ENCODE results near the gene TRAPPC10. TPM values are rescaled to one million over a fixed set of nuclear protein-coding genes. Genes with fewer than 3 reads are reported as not detected.

The TRAPPC10 gene
- total RNA-seq, 1 donor from 2014 or later = 21.4 TPM

DNA sequence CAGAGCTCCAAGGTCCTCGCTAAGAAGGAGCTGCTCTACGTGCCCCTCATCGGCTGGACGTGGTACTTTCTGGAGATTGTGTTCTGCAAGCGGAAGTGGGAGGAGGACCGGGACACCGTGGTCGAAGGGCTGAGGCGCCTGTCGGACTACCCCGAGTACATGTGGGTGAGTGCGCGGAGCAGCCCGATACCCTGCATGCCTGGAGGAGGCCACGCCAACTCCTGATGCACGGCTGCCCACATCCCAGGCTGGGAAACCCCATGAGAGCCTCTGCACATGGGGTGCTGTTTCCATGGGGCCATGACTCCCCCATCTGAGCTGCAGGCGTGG lies 43.0 kb upstream of the TRAPPC10 start:
- Histone ChIP-seq H3K27me3 (ENCODE audit: low read depth) (no peaks in the 10 kb centered on the region), H3K9me3 (replicated peaks) (no peaks in the 10 kb centered on the region), H3K36me3 (peaks cover 53% of the 10 kb centered on the region), H3K27ac (replicated peaks) (no peak overlapping the region), H3K4me3 (no peak overlapping the region), H3K4me1 (peaks cover 12% of the 10 kb centered on the region)
- TF ChIP-seq, protein P1, sequence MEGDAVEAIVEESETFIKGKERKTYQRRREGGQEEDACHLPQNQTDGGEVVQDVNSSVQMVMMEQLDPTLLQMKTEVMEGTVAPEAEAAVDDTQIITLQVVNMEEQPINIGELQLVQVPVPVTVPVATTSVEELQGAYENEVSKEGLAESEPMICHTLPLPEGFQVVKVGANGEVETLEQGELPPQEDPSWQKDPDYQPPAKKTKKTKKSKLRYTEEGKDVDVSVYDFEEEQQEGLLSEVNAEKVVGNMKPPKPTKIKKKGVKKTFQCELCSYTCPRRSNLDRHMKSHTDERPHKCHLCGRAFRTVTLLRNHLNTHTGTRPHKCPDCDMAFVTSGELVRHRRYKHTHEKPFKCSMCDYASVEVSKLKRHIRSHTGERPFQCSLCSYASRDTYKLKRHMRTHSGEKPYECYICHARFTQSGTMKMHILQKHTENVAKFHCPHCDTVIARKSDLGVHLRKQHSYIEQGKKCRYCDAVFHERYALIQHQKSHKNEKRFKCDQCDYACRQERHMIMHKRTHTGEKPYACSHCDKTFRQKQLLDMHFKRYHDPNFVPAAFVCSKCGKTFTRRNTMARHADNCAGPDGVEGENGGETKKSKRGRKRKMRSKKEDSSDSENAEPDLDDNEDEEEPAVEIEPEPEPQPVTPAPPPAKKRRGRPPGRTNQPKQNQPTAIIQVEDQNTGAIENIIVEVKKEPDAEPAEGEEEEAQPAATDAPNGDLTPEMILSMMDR (IDR thresholded peaks at IDR 0.05; ENCODE audit: borderline replicate concordance) = no peak
- intact Hi-C loops (cut with micrococcal nuclease) = no loop called here
- no peak for DNase-seq

- TF ChIP-seq, protein P1 (IDR thresholded peaks at IDR 0.05; ENCODE audit: borderline replicate concordance) = no peak
- H3K27ac ChIP-seq (replicated peaks) = no peak overlapping the region
- no peaks in the 10 kb centered on the region for H3K27me3 ChIP-seq (ENCODE audit: low read depth)
- H3K36me3 ChIP-seq = peaks cover 53% of the 10 kb centered on the region
- peaks cover 17% of the 10 kb centered on the region for H3K4me1 ChIP-seq
- DNase-seq = no peak
- H3K9me3 ChIP-seq (replicated peaks) = no peaks in the 10 kb centered on the region
- H3K4me3 ChIP-seq = no peak overlapping the region
- intact Hi-C loops (cut with micrococcal nuclease) = no loop called here
Measured at GRCh38 chr21:43970551-43970950, 41.6 kb upstream of the TRAPPC10 start.

GRCh38 chr21:43971201-43971991 lies 40.7 kb upstream of the TRAPPC10 start:
- Histone ChIP-seq H3K27me3 (ENCODE audit: low read depth) (no peaks in the 10 kb centered on the region), H3K9me3 (replicated peaks) (no peaks in the 10 kb centered on the region), H3K36me3 (peaks cover 53% of the 10 kb centered on the region), H3K4me3 (no peak overlapping the region), H3K4me1 (peaks cover 13% of the 10 kb centered on the region), H3K27ac (replicated peaks) (no peak overlapping the region)
- intact Hi-C loops (cut with micrococcal nuclease) = no loop called here
- peak; percentile 44 for DNase-seq
- TF ChIP-seq, protein P1 (IDR thresholded peaks at IDR 0.05; ENCODE audit: borderline replicate concordance) = no peak

GRCh38 chr21:43971992-43972255 lies 40.2 kb upstream of the TRAPPC10 start:
- H3K4me3 ChIP-seq = no peak overlapping the region
- DNase-seq = no peak
- peaks cover 13% of the 10 kb centered on the region for H3K4me1 ChIP-seq
- H3K27ac ChIP-seq (replicated peaks) = no peak overlapping the region
- H3K9me3 ChIP-seq (replicated peaks) = no peaks in the 10 kb centered on the region
- H3K27me3 ChIP-seq (ENCODE audit: low read depth) = no peaks in the 10 kb centered on the region
- H3K36me3 ChIP-seq = peaks cover 56% of the 10 kb centered on the region
- intact Hi-C loops (cut with micrococcal nuclease) = no loop called here
- TF ChIP-seq, protein P1 (IDR thresholded peaks at IDR 0.05; ENCODE audit: borderline replicate concordance) = no peak

- no peak overlapping the region for H3K27ac ChIP-seq (replicated peaks)
- H3K4me3 ChIP-seq = no peak overlapping the region
- H3K36me3 ChIP-seq = peaks cover 63% of the 10 kb centered on the region
- intact Hi-C loops (cut with micrococcal nuclease) = no loop called here
- H3K4me1 ChIP-seq = peaks cover 13% of the 10 kb centered on the region
- no peaks in the 10 kb centered on the region for H3K27me3 ChIP-seq (ENCODE audit: low read depth)
- H3K9me3 ChIP-seq (replicated peaks) = no peaks in the 10 kb centered on the region
- TF ChIP-seq, protein P1 (IDR thresholded peaks at IDR 0.05; ENCODE audit: borderline replicate concordance) = no peak
- no peak for DNase-seq
Measured at GRCh38 chr21:43972850-43973633, 39.1 kb upstream of the TRAPPC10 start.

All from left ventricle myocardium inferior (tissue), 1 donor.